ENCODE data around the gene PXYLP1.
"Not testable (repeated sequence)": the region's sequence is repeated elsewhere in the genome, so short reads cannot be mapped to it uniquely, and the experiment has no call there.

PXYLP1 gene

GRCh38 chr3:141231101-141231951 is at the start of gene PXYLP1:
Gene PXYLP1, plus strand, starts transcription at chr3:141231825. Its CDS starts 28,351 bp downstream, at chr3:141260176.
- peak; percentile 80 to 88 (median 84) for DNase-seq (ENCODE audit: low read depth in 2 of 3, low spot score in 1 of 3)

- DNase-seq (ENCODE audit: low read depth in 2 of 3, low spot score in 1 of 3), result no peak
Observed at GRCh38 chr3:141183606-141184005, 48.0 kb upstream of the PXYLP1 start.

- DNase-seq (ENCODE audit: low read depth in 2 of 3, low spot score in 1 of 3), result no peak
Observed at GRCh38 chr3:141184430-141184829, 47.2 kb upstream of the PXYLP1 start.

- DNase-seq (ENCODE audit: low read depth in 2 of 3, low spot score in 1 of 3), result no peak
Observed at GRCh38 chr3:141191097-141191749, 40.4 kb upstream of the PXYLP1 start.

- peak; percentile 94 to 100 (median 96) for DNase-seq (ENCODE audit: low read depth in 2 of 3, low spot score in 1 of 3)
Observed at GRCh38 chr3:141192345-141192744, 39.3 kb upstream of the PXYLP1 start.

GRCh38 chr3:141193066-141193830 is 38.4 kb upstream of the PXYLP1 start:
- DNase-seq (ENCODE audit: low read depth in 2 of 3, low spot score in 1 of 3), result no peak

- no peak for DNase-seq (ENCODE audit: low read depth in 2 of 3, low spot score in 1 of 3)
Observed at GRCh38 chr3:141201122-141201521, 30.5 kb upstream of the PXYLP1 start.

- DNase-seq (ENCODE audit: low read depth in 2 of 3, low spot score in 1 of 3), result no peak
Observed at GRCh38 chr3:141202682-141203081, 28.9 kb upstream of the PXYLP1 start.

- DNase-seq (ENCODE audit: low read depth in 2 of 3, low spot score in 1 of 3), result no peak
Observed at GRCh38 chr3:141203866-141204265, 27.8 kb upstream of the PXYLP1 start.

- DNase-seq (ENCODE audit: low read depth in 2 of 3, low spot score in 1 of 3), result no peak
Observed at GRCh38 chr3:141204343-141204742, 27.3 kb upstream of the PXYLP1 start.

- not testable (repeated sequence) for DNase-seq (ENCODE audit: low read depth in 2 of 3, low spot score in 1 of 3)
Observed at GRCh38 chr3:141211306-141211705, 20.3 kb upstream of the PXYLP1 start.

GRCh38 chr3:141212101-141212500 is 19.5 kb upstream of the PXYLP1 start:
- no peak for DNase-seq (ENCODE audit: low read depth in 2 of 3, low spot score in 1 of 3)

GRCh38 chr3:141212555-141212954 is 19.1 kb upstream of the PXYLP1 start:
- no peak for DNase-seq (ENCODE audit: low read depth in 2 of 3, low spot score in 1 of 3)

GRCh38 chr3:141216975-141217374 is 14.7 kb upstream of the PXYLP1 start:
- no peak for DNase-seq (ENCODE audit: low read depth in 2 of 3, low spot score in 1 of 3)

GRCh38 chr3:141217389-141217788 is 14.2 kb upstream of the PXYLP1 start:
- no peak for DNase-seq (ENCODE audit: low read depth in 2 of 3, low spot score in 1 of 3)

- DNase-seq (ENCODE audit: low read depth in 2 of 3, low spot score in 1 of 3), result no peak
Observed at GRCh38 chr3:141218162-141218835, 13.3 kb upstream of the PXYLP1 start.

- DNase-seq (ENCODE audit: low read depth in 2 of 3, low spot score in 1 of 3), result no peak
Observed at GRCh38 chr3:141218926-141219325, 12.7 kb upstream of the PXYLP1 start.

- no peak for DNase-seq (ENCODE audit: low read depth in 2 of 3, low spot score in 1 of 3)
Observed at GRCh38 chr3:141223673-141224166, 7.9 kb upstream of the PXYLP1 start.

- no peak for DNase-seq (ENCODE audit: low read depth in 2 of 3, low spot score in 1 of 3)
Observed at GRCh38 chr3:141225939-141226338, 5.7 kb upstream of the PXYLP1 start.

GRCh38 chr3:141227216-141227615 is 4.4 kb upstream of the PXYLP1 start:
- no peak for DNase-seq (ENCODE audit: low read depth in 2 of 3, low spot score in 1 of 3)

- no peak for DNase-seq (ENCODE audit: low read depth in 2 of 3, low spot score in 1 of 3)
Observed at GRCh38 chr3:141227752-141228151, 3.9 kb upstream of the PXYLP1 start.
